Glutamatergic neuron (in vitro differentiated cells): ENCODE results near the gene BMP2K. TPM values are rescaled to one million over a fixed set of nuclear protein-coding genes. Genes with fewer than 3 reads are reported as not detected.

ENCODE experiments used
- DNase-seq: peaks from one replicate; pipeline ENCODE4 v3.0.0; 2022
- H3K27ac Mint-ChIP-seq: one replicate; pipeline ENCODE4 v1.8.0; 2020; ENCODE audit warnings: mild to moderate bottlenecking, mixed read lengths, inconsistent platforms; ENCODE audit not compliant: unreplicated experiment
- H3K27me3 Mint-ChIP-seq: one replicate; pipeline ENCODE4 v1.8.0; 2020; ENCODE audit warnings: mild to moderate bottlenecking, moderate library complexity, mixed read lengths, inconsistent platforms; ENCODE audit not compliant: unreplicated experiment
- H3K36me3 Mint-ChIP-seq: one replicate; pipeline ENCODE4 v1.8.0; 2020; ENCODE audit warnings: mild to moderate bottlenecking, mixed read lengths, inconsistent platforms; ENCODE audit not compliant: unreplicated experiment
- H3K4me1 Mint-ChIP-seq: one replicate; pipeline ENCODE4 v1.8.0; 2020; ENCODE audit warnings: mild to moderate bottlenecking, low read depth, mixed read lengths, inconsistent platforms; ENCODE audit not compliant: unreplicated experiment
- H3K4me3 Mint-ChIP-seq: one replicate; pipeline ENCODE4 v1.8.0; 2020; ENCODE audit warnings: mild to moderate bottlenecking, mixed read lengths, inconsistent platforms; ENCODE audit not compliant: unreplicated experiment
- H3K9me3 Mint-ChIP-seq: one replicate; pipeline ENCODE4 v1.8.0; 2020; ENCODE audit warnings: mild to moderate bottlenecking, moderate library complexity, mixed read lengths, inconsistent platforms; ENCODE audit not compliant: unreplicated experiment
- total RNA-seq: library from RNA; stranded (reverse); fragmentation: NEBNext Ultra II Directional; extraction: Animal tissue kit (Norgen Biotek cat#: 25700); gene quantifications from one replicate; pipeline ENCODE4 v1.2.1, GENCODE V29; 2021; ENCODE audit not compliant: unreplicated experiment
- TF ChIP-seq, protein P1 (sequence below): fragments of 200-600 bp; sonication (generic); IDR thresholded peaks from one replicate; pipeline ENCODE4 v1.5.0; 2021; ENCODE audit not compliant: partially characterized antibody, unreplicated experiment

The BMP2K gene
- total RNA-seq, 1 donor from 2014 or later, result 13.6 TPM

- Mint-ChIP-seq H3K4me3 (no peak overlapping the region), H3K4me1 (no peaks in the 10 kb centered on the region), H3K27me3 (no peaks in the 10 kb centered on the region), H3K27ac (no peak overlapping the region), H3K9me3 (no peaks in the 10 kb centered on the region), H3K36me3 (no peaks in the 10 kb centered on the region)
- no peak for DNase-seq
- TF ChIP-seq, protein P1, sequence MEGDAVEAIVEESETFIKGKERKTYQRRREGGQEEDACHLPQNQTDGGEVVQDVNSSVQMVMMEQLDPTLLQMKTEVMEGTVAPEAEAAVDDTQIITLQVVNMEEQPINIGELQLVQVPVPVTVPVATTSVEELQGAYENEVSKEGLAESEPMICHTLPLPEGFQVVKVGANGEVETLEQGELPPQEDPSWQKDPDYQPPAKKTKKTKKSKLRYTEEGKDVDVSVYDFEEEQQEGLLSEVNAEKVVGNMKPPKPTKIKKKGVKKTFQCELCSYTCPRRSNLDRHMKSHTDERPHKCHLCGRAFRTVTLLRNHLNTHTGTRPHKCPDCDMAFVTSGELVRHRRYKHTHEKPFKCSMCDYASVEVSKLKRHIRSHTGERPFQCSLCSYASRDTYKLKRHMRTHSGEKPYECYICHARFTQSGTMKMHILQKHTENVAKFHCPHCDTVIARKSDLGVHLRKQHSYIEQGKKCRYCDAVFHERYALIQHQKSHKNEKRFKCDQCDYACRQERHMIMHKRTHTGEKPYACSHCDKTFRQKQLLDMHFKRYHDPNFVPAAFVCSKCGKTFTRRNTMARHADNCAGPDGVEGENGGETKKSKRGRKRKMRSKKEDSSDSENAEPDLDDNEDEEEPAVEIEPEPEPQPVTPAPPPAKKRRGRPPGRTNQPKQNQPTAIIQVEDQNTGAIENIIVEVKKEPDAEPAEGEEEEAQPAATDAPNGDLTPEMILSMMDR, result no peak
Observed at GRCh38 chr4:78748381-78748780, 27.8 kb upstream of the BMP2K start.

DNA sequence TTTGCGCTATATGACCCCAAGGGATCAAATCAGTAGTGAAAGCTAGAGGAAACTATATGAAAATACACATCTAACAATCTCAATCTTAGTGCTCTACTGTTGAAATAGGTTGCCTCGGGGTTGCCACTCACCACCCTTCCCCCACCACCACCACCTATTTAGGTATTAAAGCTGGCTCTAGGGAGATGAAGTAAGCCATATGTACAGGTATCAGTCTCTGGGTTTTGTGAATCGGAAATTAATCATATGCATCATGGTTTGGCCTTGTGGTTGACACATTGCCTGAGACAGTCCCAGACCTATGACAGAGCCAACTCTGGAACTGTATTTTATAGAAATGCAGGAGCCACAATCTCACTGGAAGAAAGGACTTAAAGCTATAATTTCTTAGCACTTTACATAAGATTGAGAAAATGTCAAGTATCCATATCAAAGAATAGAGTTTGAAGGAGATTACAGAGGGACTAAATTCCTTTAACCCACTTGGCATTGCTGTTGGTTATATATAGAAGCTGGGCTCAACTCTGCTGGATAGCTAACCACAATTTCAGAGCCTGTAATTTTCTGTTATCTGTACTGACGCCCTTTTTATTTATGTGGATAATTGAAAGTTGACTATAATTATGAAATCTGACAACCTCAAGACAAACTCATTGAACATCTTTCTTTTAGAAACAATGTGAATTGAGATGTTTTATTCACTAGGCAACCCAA, 26.7 kb upstream of the BMP2K start:
- Mint-ChIP-seq H3K27ac (no peak overlapping the region), H3K9me3 (no peaks in the 10 kb centered on the region), H3K4me1 (no peaks in the 10 kb centered on the region), H3K27me3 (no peaks in the 10 kb centered on the region), H3K4me3 (no peak overlapping the region), H3K36me3 (no peaks in the 10 kb centered on the region)
- no peak for DNase-seq
- TF ChIP-seq, protein P1, result no peak

GRCh38 chr4:78749972-78750727, 26.0 kb upstream of the BMP2K start:
- no peak for DNase-seq
- Mint-ChIP-seq H3K27ac (no peak overlapping the region), H3K9me3 (no peaks in the 10 kb centered on the region), H3K4me1 (no peaks in the 10 kb centered on the region), H3K36me3 (no peaks in the 10 kb centered on the region), H3K4me3 (no peak overlapping the region), H3K27me3 (no peaks in the 10 kb centered on the region)
- TF ChIP-seq, protein P1, result no peak

DNA sequence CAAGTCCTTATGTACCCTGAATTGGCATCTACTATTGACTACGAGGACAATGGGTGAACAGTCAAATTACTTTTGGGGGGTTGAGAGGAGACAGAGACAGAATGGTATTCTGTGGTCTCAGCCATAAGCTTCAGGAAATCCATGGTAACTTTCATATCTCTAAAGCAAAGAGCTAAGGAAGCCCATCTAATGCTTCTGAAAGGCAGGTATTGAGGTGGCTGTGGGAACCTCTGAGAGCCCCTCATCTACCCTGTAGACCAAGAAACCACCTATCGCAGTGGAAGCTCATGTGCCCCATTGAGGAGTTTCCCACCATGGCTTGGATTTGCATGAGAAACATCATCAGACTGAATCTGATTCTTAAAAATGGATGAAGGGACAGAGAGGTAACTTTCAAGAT, 23.1 kb upstream of the BMP2K start:
- Mint-ChIP-seq H3K27me3 (no peaks in the 10 kb centered on the region), H3K4me3 (no peak overlapping the region), H3K4me1 (no peaks in the 10 kb centered on the region), H3K27ac (no peak overlapping the region), H3K36me3 (no peaks in the 10 kb centered on the region), H3K9me3 (no peaks in the 10 kb centered on the region)
- DNase-seq, result no peak
- TF ChIP-seq, protein P1, result no peak

- Mint-ChIP-seq H3K36me3 (no peaks in the 10 kb centered on the region), H3K4me3 (no peak overlapping the region), H3K9me3 (no peaks in the 10 kb centered on the region), H3K27me3 (no peaks in the 10 kb centered on the region), H3K27ac (no peak overlapping the region), H3K4me1 (no peaks in the 10 kb centered on the region)
- DNase-seq, result no peak
- TF ChIP-seq, protein P1, result no peak
Observed at GRCh38 chr4:78754872-78755271, 21.3 kb upstream of the BMP2K start.
